C4-2B (cell line): ENCODE data around the gene ZNF175.

Experiments
- H3K27ac ChIP-seq: fragments of 450-650 bp; 2 replicates; pipeline ENCODE4 v1.5.1; 2017
- ZFX ChIP-seq: fragments of 450-650 bp; IDR thresholded peaks from 2 replicates; pipeline ENCODE4 v1.6.1; 2017
- TF ChIP-seq, protein P1 (sequence below): fragments of 450-650 bp; conservative IDR thresholded peaks from 2 replicates; pipeline ENCODE4 v1.5.1; 2017; ENCODE audit warnings: mild to moderate bottlenecking

The ZNF175 gene

DNA sequence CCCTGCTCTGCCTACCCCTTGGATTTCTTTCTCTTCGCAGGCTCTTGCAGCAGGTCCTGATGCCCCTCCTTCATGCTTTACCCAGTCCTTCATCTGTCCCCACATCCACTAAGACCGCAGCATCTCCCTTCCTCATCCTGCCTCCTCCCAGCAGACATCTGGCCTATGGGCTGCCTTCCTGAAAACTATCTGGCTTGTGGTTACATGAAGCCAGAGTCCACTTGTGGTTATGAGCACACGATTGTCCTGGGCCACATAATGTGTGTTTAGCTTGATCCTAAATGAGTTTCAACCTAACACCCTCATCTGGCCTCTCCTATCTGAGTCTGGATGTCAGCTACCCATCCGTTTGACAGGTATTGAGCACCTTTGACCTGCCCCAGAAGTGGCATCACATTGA is 5.5 kb upstream of the ZNF175 start:
- no peak overlapping the region for H3K27ac ChIP-seq
- no peak for TF ChIP-seq ZFX
- TF ChIP-seq, protein P1, sequence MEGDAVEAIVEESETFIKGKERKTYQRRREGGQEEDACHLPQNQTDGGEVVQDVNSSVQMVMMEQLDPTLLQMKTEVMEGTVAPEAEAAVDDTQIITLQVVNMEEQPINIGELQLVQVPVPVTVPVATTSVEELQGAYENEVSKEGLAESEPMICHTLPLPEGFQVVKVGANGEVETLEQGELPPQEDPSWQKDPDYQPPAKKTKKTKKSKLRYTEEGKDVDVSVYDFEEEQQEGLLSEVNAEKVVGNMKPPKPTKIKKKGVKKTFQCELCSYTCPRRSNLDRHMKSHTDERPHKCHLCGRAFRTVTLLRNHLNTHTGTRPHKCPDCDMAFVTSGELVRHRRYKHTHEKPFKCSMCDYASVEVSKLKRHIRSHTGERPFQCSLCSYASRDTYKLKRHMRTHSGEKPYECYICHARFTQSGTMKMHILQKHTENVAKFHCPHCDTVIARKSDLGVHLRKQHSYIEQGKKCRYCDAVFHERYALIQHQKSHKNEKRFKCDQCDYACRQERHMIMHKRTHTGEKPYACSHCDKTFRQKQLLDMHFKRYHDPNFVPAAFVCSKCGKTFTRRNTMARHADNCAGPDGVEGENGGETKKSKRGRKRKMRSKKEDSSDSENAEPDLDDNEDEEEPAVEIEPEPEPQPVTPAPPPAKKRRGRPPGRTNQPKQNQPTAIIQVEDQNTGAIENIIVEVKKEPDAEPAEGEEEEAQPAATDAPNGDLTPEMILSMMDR: no peak

DNA sequence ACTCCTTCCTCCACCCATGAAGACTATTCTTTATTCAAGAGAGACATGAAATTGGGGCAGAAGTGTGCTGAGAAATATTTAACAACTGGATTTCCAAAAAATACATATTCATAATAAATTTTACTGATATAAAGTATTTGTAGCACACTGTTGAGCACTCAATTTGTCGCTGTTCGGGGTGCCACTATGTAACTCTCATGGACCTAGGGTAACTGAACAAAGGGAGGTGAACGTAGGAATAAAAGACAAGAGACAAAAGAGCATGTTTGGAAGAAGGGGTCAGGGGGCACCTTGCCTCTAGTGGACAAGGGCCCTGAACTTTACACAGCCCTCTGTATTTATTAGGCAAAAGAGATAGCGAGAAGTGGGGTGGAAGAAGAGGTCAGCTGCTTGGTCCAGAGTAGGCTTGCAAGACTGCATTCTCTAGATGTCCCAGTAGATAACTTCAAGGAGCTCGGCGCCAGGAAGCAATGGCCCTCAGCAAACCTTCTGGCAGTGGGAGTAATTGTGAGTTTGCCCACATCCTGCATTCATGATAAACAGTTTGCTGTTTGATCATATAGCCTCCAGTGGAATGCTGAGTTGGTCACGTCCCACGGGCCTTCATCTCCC is 4.5 kb upstream of the ZNF175 start:
- TF ChIP-seq ZFX: no peak
- TF ChIP-seq, protein P1: no peak

DNA sequence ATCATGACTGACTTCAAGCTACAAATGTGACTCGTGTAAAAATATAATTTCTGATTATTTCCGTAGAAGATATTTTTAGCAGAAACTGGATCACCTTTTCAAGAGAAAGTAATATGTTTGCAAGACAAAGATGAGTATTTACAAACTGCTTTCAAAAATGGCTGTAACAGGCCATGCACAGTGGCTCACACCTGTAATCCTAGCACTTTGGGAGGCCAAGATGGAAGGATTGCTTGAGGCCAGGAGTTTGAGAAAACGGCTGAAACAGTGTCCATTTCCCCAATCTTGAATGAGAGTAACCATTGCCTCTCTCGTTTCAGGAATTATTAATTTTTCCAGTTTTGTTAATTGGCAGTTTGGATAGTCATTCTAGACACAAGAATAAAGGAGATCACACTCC is 3.5 kb upstream of the ZNF175 start:
- TF ChIP-seq, protein P1: no peak
- TF ChIP-seq ZFX: no peak

More for the DNA sequence above, 4.5 kb upstream of the ZNF175 start:
- no peak overlapping the region for H3K27ac ChIP-seq

DNA sequence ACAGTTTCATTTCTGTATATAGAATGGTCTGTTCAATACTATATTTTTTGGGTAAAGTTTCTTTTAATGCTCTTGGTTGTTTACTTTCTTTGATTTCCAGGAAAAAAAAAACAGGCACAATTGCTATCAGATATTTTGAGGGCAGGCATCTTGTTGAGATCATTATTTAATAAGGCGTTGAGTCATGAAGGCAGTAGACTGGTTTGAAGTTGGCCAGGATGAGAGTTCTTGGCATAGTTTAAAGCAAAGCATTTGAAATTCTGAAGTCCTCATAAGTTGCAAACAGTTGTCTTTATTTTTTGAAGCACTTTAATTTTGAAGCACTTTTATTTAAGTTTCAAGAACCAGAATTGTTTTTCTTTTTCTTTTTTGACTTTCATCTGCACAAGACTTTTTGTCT is 2.6 kb upstream of the ZNF175 start:
- TF ChIP-seq, protein P1: no peak
- no peak for TF ChIP-seq ZFX
- H3K27ac ChIP-seq: no peak overlapping the region

More for the DNA sequence above, 3.5 kb upstream of the ZNF175 start:
- H3K27ac ChIP-seq: no peak overlapping the region

DNA sequence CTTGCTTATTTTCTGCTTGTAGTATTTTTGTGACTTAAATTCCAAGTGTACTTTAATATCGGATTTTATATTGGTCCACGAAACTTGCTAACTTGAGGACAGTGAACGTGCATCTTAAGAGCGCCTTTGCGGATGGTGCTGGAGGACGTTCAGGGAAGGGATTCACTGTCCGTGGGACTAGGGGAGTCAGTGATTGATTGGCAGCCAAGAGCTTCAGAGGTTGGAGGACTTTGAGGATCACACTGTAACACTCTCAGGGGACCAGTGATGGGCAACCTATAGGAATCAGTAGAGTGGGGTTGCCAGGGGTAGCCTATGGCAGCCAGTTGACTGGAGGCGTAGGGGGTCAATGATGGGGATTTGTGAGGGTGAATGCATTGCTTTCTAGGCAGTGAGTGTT is 516 bp downstream of the ZNF175 start:
- no peak for TF ChIP-seq ZFX
- TF ChIP-seq, protein P1: no peak
- H3K27ac ChIP-seq: peak overlapping the region; percentile 31

DNA sequence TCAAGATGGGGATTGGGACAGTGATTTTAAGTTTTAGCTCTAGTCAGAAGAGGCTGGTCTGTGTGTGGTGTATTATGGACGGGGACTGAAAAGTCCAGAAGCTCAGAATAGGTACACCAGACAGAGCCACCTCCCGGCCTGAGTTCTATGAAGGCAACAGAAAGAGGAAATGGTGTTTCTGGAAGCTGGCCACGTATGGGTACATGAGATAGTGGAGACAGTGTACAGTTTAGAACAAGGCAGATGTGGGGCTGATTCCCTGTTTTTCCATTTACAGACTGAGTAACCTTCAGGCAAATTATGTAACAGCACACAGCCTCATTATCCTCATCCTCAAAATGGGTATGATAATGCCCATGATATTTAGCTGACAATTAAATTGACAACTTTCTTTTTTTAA is 1.3 kb downstream of the ZNF175 start:
- no peak overlapping the region for H3K27ac ChIP-seq
- TF ChIP-seq, protein P1: no peak
- TF ChIP-seq ZFX: no peak

DNA sequence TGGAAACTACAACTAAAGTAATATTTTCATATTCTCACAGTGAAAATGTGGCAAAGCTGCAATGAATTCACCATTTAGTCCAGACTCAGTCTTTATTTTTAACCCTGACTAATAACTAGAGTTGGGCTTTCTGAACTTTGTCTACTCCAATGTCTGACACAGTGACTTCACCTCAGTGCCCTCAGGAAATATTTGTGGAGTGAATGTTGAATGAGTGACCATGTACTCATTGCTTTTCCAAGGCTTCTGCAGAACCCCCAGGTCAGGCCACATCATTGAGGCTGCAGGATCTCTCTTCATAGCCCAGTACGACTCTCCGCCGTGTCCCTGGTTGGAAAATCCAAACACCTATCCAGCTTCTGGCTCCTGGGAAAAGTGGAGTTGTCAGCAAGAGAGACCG is 1.8 kb downstream of the ZNF175 start:
- TF ChIP-seq, protein P1: no peak
- TF ChIP-seq ZFX: no peak
- H3K27ac ChIP-seq: no peak overlapping the region
